ENCODE data around the gene TPM2. TPM values are rescaled to one million over a fixed set of nuclear protein-coding genes. Genes with fewer than 3 reads are reported as not detected.

Gene TPM2
- total RNA-seq, result 6.3 and 13.4 TPM in 2 replicates

DNA sequence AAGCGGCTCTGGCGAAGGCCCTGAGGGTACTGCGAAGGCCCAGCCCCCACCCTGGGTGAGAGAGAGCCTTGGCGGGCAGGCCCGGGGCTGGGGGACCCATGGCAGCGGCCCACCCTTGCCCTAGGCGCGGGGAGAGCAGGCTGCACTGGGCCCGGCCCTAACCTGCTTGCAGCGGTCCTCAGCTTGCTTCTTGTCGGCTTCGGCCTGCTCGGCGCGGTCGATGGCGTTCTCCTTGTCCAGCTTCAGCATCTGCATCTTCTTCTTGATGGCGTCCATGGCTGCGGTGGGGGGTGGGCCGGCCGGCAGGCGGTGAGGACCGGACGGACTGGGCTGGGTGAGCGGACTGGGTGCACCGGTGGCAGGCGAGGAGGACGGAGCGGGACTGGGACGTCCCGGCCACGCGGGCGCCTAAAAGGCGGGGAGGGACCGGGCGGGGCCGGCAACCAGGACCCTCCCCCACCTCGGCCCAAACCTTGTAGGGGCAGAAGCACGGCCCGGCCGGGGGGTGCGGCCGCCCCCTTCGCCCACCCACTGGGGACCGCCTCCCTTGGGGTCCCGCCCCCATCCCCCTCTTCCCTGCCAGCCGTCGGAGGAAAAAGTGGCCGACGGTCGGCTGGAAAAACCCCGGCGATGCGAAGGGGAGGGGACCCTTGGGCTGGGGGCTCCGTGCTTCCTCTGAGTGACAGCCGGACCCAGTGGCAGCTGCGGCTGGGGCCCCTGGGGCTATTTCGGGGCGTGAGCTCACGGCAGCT is at the start of gene TPM2:
TPM2 (minus strand) TSS at position 384 of the 752 bp plus-strand sequence; CDS start at position 276, 108 bp downstream.

GRCh38 chr9:35732185-35732799 is 42.6 kb upstream of the TPM2 start, which contains the start of the genes CREB3 and TLN1:
Gene CREB3, plus strand, starts transcription at chr9:35732666. Its CDS starts 107 bp downstream, at chr9:35732773.
Gene TLN1, minus strand, starts transcription at chr9:35732195. Its CDS starts 6,501 bp downstream, at chr9:35725694.

GRCh38 chr9:35673132-35674024 is 16.3 kb downstream of the TPM2 start, which contains the start of gene CA9:
Gene CA9, plus strand, starts transcription at chr9:35673928. Its CDS starts 32 bp downstream, at chr9:35673960.

DNA sequence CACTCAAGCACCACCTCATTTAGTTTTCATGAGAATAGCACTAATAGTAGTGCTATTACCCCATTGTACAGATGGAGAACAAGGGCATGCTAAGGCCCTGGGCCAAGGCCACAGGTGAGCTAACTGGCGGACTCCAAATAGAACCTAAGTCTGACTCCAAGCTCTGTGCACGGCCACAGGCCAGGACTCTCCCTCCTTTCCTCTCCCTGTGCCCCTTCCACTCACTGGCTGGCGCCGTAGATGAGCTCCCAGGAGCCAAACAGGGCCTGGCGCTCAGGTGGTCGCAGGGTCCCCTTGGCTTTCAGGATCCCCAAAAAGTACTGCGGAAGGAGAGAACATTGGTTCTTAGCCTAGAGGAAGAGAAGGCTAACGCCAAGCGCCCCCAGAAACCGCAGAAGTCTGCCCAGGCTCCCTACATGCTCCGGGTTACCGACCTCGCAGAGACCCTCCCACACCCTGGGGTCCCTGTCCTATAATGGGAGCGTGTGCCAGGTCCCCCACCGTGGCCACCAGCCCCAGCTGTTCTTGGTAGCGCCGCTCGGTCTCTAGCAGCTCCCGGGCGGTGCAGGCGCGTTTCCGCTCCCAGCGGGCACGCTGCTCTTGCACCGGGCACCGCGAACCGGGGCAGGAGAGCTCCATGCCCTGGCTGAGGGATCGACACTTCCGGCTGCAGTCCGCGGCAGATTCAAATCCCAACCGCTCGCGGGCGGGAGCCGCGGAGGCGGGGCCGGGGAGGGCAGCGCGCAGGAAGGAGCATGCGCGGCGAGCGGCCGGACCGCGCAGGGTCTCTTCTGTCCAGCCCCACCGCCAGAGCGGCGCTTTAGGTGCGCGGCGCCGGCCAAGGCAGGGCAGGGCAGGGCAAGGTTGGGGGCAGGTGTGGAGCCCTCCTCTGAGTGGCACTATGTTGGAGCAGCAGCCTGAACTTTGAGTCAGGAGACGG is 24.9 kb downstream of the TPM2 start, which contains the start of gene ARHGEF39:
ARHGEF39 (minus strand) TSS at position 665 of the 940 bp plus-strand sequence; CDS start at position 639, 26 bp downstream.

DNA sequence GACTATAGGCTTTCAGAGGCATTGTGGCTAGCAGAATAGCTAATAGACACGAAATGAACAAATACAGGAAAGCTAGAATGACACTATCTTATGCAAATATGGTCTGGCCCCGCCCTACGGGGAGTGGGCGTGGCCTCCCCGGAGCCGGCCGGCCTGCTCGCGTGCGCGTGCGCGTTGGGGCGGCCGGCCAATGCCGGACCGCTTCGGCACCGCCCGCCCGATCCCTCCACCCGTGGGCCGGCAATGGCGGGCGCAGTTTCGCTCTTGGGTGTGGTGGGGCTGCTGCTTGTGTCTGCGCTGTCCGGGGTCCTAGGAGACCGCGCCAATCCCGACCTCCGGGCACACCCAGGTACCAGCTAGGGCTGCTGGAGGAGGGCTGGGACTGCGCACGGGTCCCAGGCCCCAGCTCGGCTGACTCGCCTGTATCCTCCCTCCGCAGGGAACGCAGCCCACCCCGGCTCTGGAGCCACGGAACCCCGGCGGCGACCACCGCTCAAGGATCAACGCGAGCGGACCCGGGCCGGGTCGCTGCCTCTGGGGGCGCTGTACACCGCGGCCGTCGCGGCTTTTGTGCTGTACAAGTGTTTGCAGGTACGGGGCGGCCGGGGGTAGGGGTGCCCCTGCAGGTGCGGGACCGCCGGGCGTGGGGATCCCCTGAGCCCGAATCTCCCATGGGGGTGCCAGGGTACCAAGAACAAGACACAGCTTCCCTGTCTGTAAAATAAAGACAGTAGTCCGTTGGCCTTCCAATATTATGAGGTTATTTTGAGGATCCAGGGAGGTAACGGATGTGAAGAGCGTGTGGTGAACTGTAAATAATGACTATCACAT is 31.4 kb downstream of the TPM2 start, which contains the start of gene CCDC107:
CCDC107 (plus strand) TSS at position 156 of the 831 bp plus-strand sequence; CDS start at position 244, 88 bp downstream.

DNA sequence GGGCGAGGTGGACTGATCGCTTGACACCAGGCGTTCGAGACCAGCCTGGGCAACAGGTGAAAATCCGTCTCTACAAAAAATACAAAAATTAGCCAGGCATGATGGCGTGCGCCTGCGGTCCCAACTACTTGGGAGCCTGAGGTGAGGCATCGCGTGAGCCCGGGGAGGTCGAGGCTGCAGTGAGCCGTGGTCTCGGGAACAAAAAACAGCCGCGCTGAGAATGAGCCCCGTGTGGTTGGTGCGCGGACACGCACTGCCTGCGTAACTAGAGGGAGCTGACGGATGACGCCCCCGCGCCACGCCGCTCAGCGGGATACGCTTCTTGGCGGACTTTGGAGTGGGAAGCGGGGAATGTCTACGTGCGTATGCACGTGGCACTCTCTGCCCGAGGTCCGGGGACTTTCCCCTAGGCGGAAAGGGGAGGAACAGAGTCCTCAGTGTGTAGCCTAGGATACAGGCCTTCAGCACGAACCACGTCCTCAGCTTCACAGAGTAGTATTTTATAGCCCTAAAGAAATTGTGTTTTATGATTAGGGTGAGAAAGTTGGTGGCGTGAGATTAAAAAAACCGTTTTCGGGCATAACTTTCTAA is 32.1 kb downstream of the TPM2 start, which contains the start of gene RMRP:
RMRP (minus strand) TSS at position 474 of the 591 bp plus-strand sequence.

DNA sequence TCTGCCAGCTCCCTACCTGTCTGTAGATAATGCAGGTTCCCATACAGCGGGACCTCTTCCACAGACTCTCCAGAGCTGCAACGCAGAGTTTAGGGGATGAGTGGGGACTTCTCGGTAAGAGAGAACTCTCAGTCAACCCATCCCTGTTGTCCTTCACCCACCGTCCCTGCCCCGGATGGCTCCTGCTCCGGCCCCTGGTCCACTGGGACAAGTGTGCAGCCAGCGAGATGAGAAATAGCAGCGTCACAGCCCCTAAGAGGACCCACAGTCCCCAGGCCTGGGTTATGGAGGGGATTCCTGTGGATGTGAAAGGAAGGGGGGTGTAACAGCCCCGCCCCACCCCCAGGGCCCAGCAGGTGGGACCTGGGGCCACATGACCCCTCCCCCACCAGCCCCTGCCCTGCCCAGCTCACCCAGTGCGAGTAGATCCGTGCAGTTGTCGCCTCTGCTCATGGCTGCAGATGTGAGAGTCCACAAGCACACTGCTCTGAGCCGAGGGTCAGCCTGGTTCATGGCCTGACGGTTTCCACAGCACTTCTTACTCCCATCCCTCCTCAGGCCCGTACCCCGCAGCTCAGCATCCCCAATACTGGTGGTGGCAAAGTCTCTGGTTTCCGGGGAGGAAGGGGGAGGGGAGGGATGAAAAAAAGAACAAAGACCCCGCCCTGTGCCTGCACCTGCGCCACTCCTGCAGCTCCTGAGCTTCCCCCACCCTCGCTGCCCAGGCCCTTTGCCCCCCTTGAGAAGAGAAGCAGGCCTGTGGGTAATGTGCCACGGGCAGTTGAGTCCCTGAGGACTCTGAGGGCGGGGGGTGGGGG is 39.2 kb downstream of the TPM2 start, which contains the start of gene SIT1:
SIT1 (minus strand) TSS at position 591 of the 818 bp plus-strand sequence; CDS start at position 513, 78 bp downstream.

Other genes with a start within 250 kb of the TPM2 start
- gene RUSC2, start 199.8 kb downstream of the TPM2 start, total RNA-seq, result 44.2 and 47.0 TPM in 2 replicates
- 9.2 and 10.3 TPM in 2 replicates for gene TESK1, start 84.7 kb downstream of the TPM2 start, total RNA-seq
- gene CD72, start 71.5 kb downstream of the TPM2 start, total RNA-seq, result not detected in 2 replicates
- not detected in 2 replicates for gene SIT1, start 39.0 kb downstream of the TPM2 start, total RNA-seq
- gene RMRP, start 31.9 kb downstream of the TPM2 start, total RNA-seq, result 1,920 and 1,967 TPM in 2 replicates
- gene CCDC107, start 31.6 kb downstream of the TPM2 start, total RNA-seq, result 13.1 and 25.2 TPM in 2 replicates
- gene ARHGEF39, start 24.7 kb downstream of the TPM2 start, total RNA-seq, result 3.1 and 3.5 TPM in 2 replicates
- not detected in 2 replicates for gene CA9, start 16.0 kb downstream of the TPM2 start, total RNA-seq
- gene TLN1, start 42.3 kb upstream of the TPM2 start, total RNA-seq, result 266 and 304 TPM in 2 replicates
- 74.7 and 85.8 TPM in 2 replicates for gene CREB3, start 42.7 kb upstream of the TPM2 start, total RNA-seq
- 26.6 and 29.1 TPM in 2 replicates for gene GBA2, start 59.3 kb upstream of the TPM2 start, total RNA-seq
- 11.1 and 12.1 TPM in 2 replicates for gene RGP1, start 59.4 kb upstream of the TPM2 start, total RNA-seq
- gene MSMP, start 64.4 kb upstream of the TPM2 start, total RNA-seq, result 1.0 and 3.6 TPM in 2 replicates
- gene NPR2, start 101.7 kb upstream of the TPM2 start, total RNA-seq, result 5.1 and 7.9 TPM in 2 replicates
- gene SPAG8, start 122.3 kb upstream of the TPM2 start, total RNA-seq, result 0.20 TPM in 1 of 2 replicates, not detected in the other
- gene HINT2, start 125.1 kb upstream of the TPM2 start, total RNA-seq, result 17.2 and 20.4 TPM in 2 replicates
- not detected in 2 replicates for gene FAM221B, start 138.8 kb upstream of the TPM2 start, total RNA-seq
- gene TMEM8B, start 139.3 kb upstream of the TPM2 start, total RNA-seq, result 0.27 and 0.79 TPM in 2 replicates
- gene OR13J1, start 180.5 kb upstream of the TPM2 start, total RNA-seq, result not detected in 2 replicates
- gene HRCT1, start 216.3 kb upstream of the TPM2 start, total RNA-seq, result 0.69 and 2.0 TPM in 2 replicates
- 26.6 and 26.8 TPM in 2 replicates for gene SPAAR, start 219.6 kb upstream of the TPM2 start, total RNA-seq

Data from mammary microvascular endothelial cell (primary cell).